ENCODE results near the gene CX3CR1.

Gene CX3CR1

GRCh38 chr3:39315420-39315819, 35.6 kb upstream of the CX3CR1 start:
- Mint-ChIP-seq H3K27ac (no peak overlapping the region), H3K4me3 (no peak overlapping the region), H3K27me3 (peaks cover 0 to 35% of the 10 kb centered on the region in 2 donors), H3K4me1 (ENCODE audit: low read depth in 2 of 2) (no peaks in the 10 kb centered on the region), H3K9me3 (peaks cover 0 to 3% of the 10 kb centered on the region in 2 donors), H3K36me3 (ENCODE audit: insufficient read depth) (no peaks in the 10 kb centered on the region)
- ATAC-seq (replicated peaks) (no peak), DNase-seq (no peak)

- Mint-ChIP-seq H3K9me3 (peaks cover 0 to 3% of the 10 kb centered on the region in 2 donors), H3K36me3 (ENCODE audit: insufficient read depth) (no peaks in the 10 kb centered on the region), H3K4me3 (no peak overlapping the region), H3K4me1 (ENCODE audit: low read depth in 2 of 2) (no peaks in the 10 kb centered on the region), H3K27me3 (peaks cover 7 to 36% of the 10 kb centered on the region in 2 donors), H3K27ac (no peak overlapping the region)
- no peak for ATAC-seq (replicated peaks)
- DNase-seq, result no peak
These were observed 33.5 kb upstream of the CX3CR1 start for GRCh38 chr3:39313289-39313688.

- no peaks in the 10 kb centered on the region for H3K36me3 Mint-ChIP-seq (ENCODE audit: insufficient read depth)
- peaks cover 37 to 63% of the 10 kb centered on the region in 2 donors for H3K27me3 Mint-ChIP-seq
- H3K4me1 Mint-ChIP-seq (ENCODE audit: low read depth in 2 of 2), result no peaks in the 10 kb centered on the region
- H3K9me3 Mint-ChIP-seq, result peaks cover 7 to 23% of the 10 kb centered on the region in 2 donors
- no peak overlapping the region for H3K27ac Mint-ChIP-seq
- no peak overlapping the region for H3K4me3 Mint-ChIP-seq
- no peak for ATAC-seq (replicated peaks)
- no peak for DNase-seq
These were observed 22.3 kb upstream of the CX3CR1 start for GRCh38 chr3:39302178-39302577.

GRCh38 chr3:39299279-39299678, 19.4 kb upstream of the CX3CR1 start:
- ATAC-seq (replicated peaks), result no peak
- peaks cover 7 to 23% of the 10 kb centered on the region in 2 donors for H3K9me3 Mint-ChIP-seq
- H3K27me3 Mint-ChIP-seq, result peaks cover 28 to 43% of the 10 kb centered on the region in 2 donors
- H3K27ac Mint-ChIP-seq, result no peak overlapping the region
- peaks cover 0 to 2% of the 10 kb centered on the region in 2 donors for H3K4me1 Mint-ChIP-seq (ENCODE audit: low read depth in 2 of 2)
- no peak for DNase-seq
- H3K36me3 Mint-ChIP-seq (ENCODE audit: insufficient read depth), result no peaks in the 10 kb centered on the region
- H3K4me3 Mint-ChIP-seq, result no peak overlapping the region

GRCh38 chr3:39296197-39297077, 16.6 kb upstream of the CX3CR1 start:
- peaks cover 6 to 18% of the 10 kb centered on the region in 2 donors for H3K9me3 Mint-ChIP-seq
- H3K4me3 Mint-ChIP-seq, result no peak overlapping the region
- H3K4me1 Mint-ChIP-seq (ENCODE audit: low read depth in 2 of 2), result peaks cover 3 to 5% of the 10 kb centered on the region in 2 donors
- peaks cover 24 to 28% of the 10 kb centered on the region in 2 donors for H3K27me3 Mint-ChIP-seq
- no peak for DNase-seq
- ATAC-seq (replicated peaks), result no peak
- H3K27ac Mint-ChIP-seq, result no peak overlapping the region
- no peaks in the 10 kb centered on the region for H3K36me3 Mint-ChIP-seq (ENCODE audit: insufficient read depth)

GRCh38 chr3:39295184-39295775, 15.4 kb upstream of the CX3CR1 start:
- Mint-ChIP-seq H3K4me3 (no peak overlapping the region), H3K27me3 (peaks cover 15 to 18% of the 10 kb centered on the region in 2 donors), H3K9me3 (peaks cover 5 to 18% of the 10 kb centered on the region in 2 donors), H3K4me1 (ENCODE audit: low read depth in 2 of 2) (peaks cover 3 to 5% of the 10 kb centered on the region in 2 donors), H3K36me3 (ENCODE audit: insufficient read depth) (no peaks in the 10 kb centered on the region), H3K27ac (no peak overlapping the region)
- no peak for ATAC-seq (replicated peaks)
- DNase-seq, result no peak

GRCh38 chr3:39294446-39295183, 14.8 kb upstream of the CX3CR1 start:
- Mint-ChIP-seq H3K9me3 (peaks cover 4 to 11% of the 10 kb centered on the region in 2 donors), H3K27ac (no peak overlapping the region), H3K36me3 (ENCODE audit: insufficient read depth) (no peaks in the 10 kb centered on the region), H3K4me3 (no peak overlapping the region), H3K27me3 (peaks cover 8 to 12% of the 10 kb centered on the region in 2 donors), H3K4me1 (ENCODE audit: low read depth in 2 of 2) (peaks cover 3 to 10% of the 10 kb centered on the region in 2 donors)
- no peak for DNase-seq
- ATAC-seq (replicated peaks), result no peak

- Mint-ChIP-seq H3K36me3 (ENCODE audit: insufficient read depth) (no peaks in the 10 kb centered on the region), H3K9me3 (no peaks in the 10 kb centered on the region), H3K4me3 (no peak overlapping the region), H3K27me3 (no peaks in the 10 kb centered on the region), H3K27ac (no peak overlapping the region), H3K4me1 (ENCODE audit: low read depth in 2 of 2) (peaks cover 13 to 14% of the 10 kb centered on the region in 2 donors)
- no peak for ATAC-seq (replicated peaks)
- DNase-seq, result no peak
These were observed 13.1 kb upstream of the CX3CR1 start for GRCh38 chr3:39292961-39293360.

- Mint-ChIP-seq H3K4me3 (no peak overlapping the region), H3K27me3 (no peaks in the 10 kb centered on the region), H3K9me3 (no peaks in the 10 kb centered on the region), H3K4me1 (ENCODE audit: low read depth in 2 of 2) (peaks cover 14 to 21% of the 10 kb centered on the region in 2 donors), H3K36me3 (ENCODE audit: insufficient read depth) (no peaks in the 10 kb centered on the region), H3K27ac (no peak overlapping the region)
- ATAC-seq (replicated peaks) (peak; percentile 37), DNase-seq (peak; percentile 75 to 79 (median 77))
These were observed 12.1 kb upstream of the CX3CR1 start for GRCh38 chr3:39291903-39292329.

- Mint-ChIP-seq H3K9me3 (no peaks in the 10 kb centered on the region), H3K4me1 (ENCODE audit: low read depth in 2 of 2) (peaks cover 14 to 24% of the 10 kb centered on the region in 2 donors), H3K36me3 (ENCODE audit: insufficient read depth) (no peaks in the 10 kb centered on the region), H3K27me3 (no peaks in the 10 kb centered on the region), H3K27ac (peak overlapping the region in 1 of 2 donors; percentile 24), H3K4me3 (no peak overlapping the region)
- DNase-seq (no peak), ATAC-seq (replicated peaks) (no peak)
These were observed 10.4 kb upstream of the CX3CR1 start for GRCh38 chr3:39290255-39290654.

- ATAC-seq (replicated peaks) (no peak), DNase-seq (no peak)
- Mint-ChIP-seq H3K27me3 (no peaks in the 10 kb centered on the region), H3K36me3 (ENCODE audit: insufficient read depth) (no peaks in the 10 kb centered on the region), H3K9me3 (no peaks in the 10 kb centered on the region), H3K4me3 (no peak overlapping the region), H3K27ac (peak overlapping the region; percentile 24 to 26), H3K4me1 (ENCODE audit: low read depth in 2 of 2) (peaks cover 19 to 35% of the 10 kb centered on the region in 2 donors)
These were observed 9.3 kb upstream of the CX3CR1 start for GRCh38 chr3:39289107-39289506.

GRCh38 chr3:39288300-39288808, 8.5 kb upstream of the CX3CR1 start:
- Mint-ChIP-seq H3K27ac (peak overlapping the region; percentile 50 to 81), H3K27me3 (no peaks in the 10 kb centered on the region), H3K36me3 (ENCODE audit: insufficient read depth) (no peaks in the 10 kb centered on the region), H3K4me3 (no peak overlapping the region), H3K4me1 (ENCODE audit: low read depth in 2 of 2) (peaks cover 19 to 40% of the 10 kb centered on the region in 2 donors), H3K9me3 (no peaks in the 10 kb centered on the region)
- DNase-seq (peak; percentile 79 to 84 (median 80)), ATAC-seq (replicated peaks) (peak; percentile 98)

Data from effector memory CD8-positive, alpha-beta T cell (primary cell).